Neural cell (in vitro differentiated cells): ENCODE results near the gene DBNDD1. TPM values are rescaled to one million over a fixed set of nuclear protein-coding genes. Genes with fewer than 3 reads are reported as not detected.
"Not testable (repeated sequence)": the region's sequence is repeated elsewhere in the genome, so short reads cannot be mapped to it uniquely, and the experiment has no call there.

Experiments
- H2AFZ ChIP-seq: fragments of 200-600, 300-800 bp; sonication (generic), shearing (Covaris generic); 2 replicates; pipeline ENCODE4 v1.6.0; 2014; ENCODE audit warnings: low read depth, mild to moderate bottlenecking, antibody characterized with exemption, low read length, moderate library complexity
- H3F3A ChIP-seq: fragments of 200-600 bp; shearing (Covaris generic); 2 replicates; pipeline ENCODE4 v1.6.1; 2016; ENCODE audit warnings: mild to moderate bottlenecking, moderate library complexity, mixed read lengths, antibody characterized with exemption, low read length; ENCODE audit not compliant: insufficient read depth, poor library complexity, severe bottlenecking
- H3K27ac ChIP-seq: fragments of 200-600, 300-800 bp; sonication (generic), shearing (Covaris generic); 2 replicates; pipeline ENCODE4 v1.5.1; 2014; ENCODE audit warnings: mild to moderate bottlenecking, low read length, moderate library complexity
- H3K27me3 ChIP-seq: fragments of 300-800, 200-600 bp; sonication (generic), shearing (Covaris generic); 2 replicates; pipeline ENCODE4 v1.6.0; 2014; ENCODE audit warnings: mild to moderate bottlenecking, low read depth, low read length, moderate library complexity; ENCODE audit not compliant: insufficient read depth
- H3K36me3 ChIP-seq: fragments of 300-800, 200-600 bp; sonication (generic), shearing (Covaris generic); 2 replicates; pipeline ENCODE4 v1.5.1; 2014; ENCODE audit warnings: mild to moderate bottlenecking, antibody characterized with exemption, low read length, moderate library complexity; ENCODE audit not compliant: insufficient read depth
- H3K4me2 ChIP-seq: fragments of 300-800, 200-600 bp; sonication (generic), shearing (Covaris generic); 2 replicates; pipeline ENCODE4 v1.6.0; 2014; ENCODE audit warnings: mild to moderate bottlenecking, low read length
- H3K4me3 ChIP-seq: fragments of 300-800, 200-600 bp; sonication (generic), shearing (Covaris generic); 2 replicates; pipeline ENCODE4 v1.5.1; 2014; ENCODE audit warnings: mild to moderate bottlenecking, low read length, moderate library complexity
- H3K79me2 ChIP-seq: fragments of 200-600 bp; shearing (Covaris generic); replicated peaks from 2 replicates; pipeline ENCODE4 v1.6.0; 2014; ENCODE audit warnings: mild to moderate bottlenecking, low read length, moderate library complexity; ENCODE audit not compliant: insufficient read depth
- H3K9ac ChIP-seq: fragments of 300-800, 200-600 bp; sonication (generic), shearing (Covaris generic); 2 replicates; pipeline ENCODE4 v1.6.1; 2016; ENCODE audit warnings: mild to moderate bottlenecking, low read length, mixed read lengths
- H3K9me2 ChIP-seq: fragments of 200-600 bp; shearing (Covaris generic); 2 replicates; pipeline ENCODE4 v1.6.1; 2016; ENCODE audit warnings: mild to moderate bottlenecking, low read length, mixed read lengths; ENCODE audit not compliant: insufficient read depth
- H3K9me3 ChIP-seq: fragments of 200-600, 300-800 bp; sonication (generic), shearing (Covaris generic); 2 replicates; pipeline ENCODE4 v1.6.1; 2016; ENCODE audit warnings: mild to moderate bottlenecking, mixed run types, low read length, moderate library complexity, mixed read lengths
- H4K20me1 ChIP-seq: fragments of 200-600 bp; shearing (Covaris generic); 2 replicates; pipeline ENCODE4 v1.6.1; 2016; ENCODE audit warnings: mild to moderate bottlenecking, mixed run types; ENCODE audit not compliant: insufficient read depth
- CTCF ChIP-seq: fragments of 450-650 bp; IDR thresholded peaks from 2 replicates; pipeline ENCODE4 v1.5.1; 2014; ENCODE audit warnings: antibody characterized with exemption, mild to moderate bottlenecking, moderate library complexity; ENCODE audit not compliant: poor library complexity, severe bottlenecking
- EP300 ChIP-seq: fragments of 450-650 bp; conservative IDR thresholded peaks from 2 replicates; pipeline ENCODE4 v1.6.1; 2014; ENCODE audit warnings: antibody characterized with exemption, mild to moderate bottlenecking, moderate library complexity; ENCODE audit not compliant: poor library complexity, severe bottlenecking
- EZH2 ChIP-seq: fragments of 200-600, 300-800 bp; shearing (Covaris generic), sonication (generic); IDR thresholded peaks from 2 replicates; pipeline ENCODE4 v1.6.1; 2014; ENCODE audit warnings: antibody characterized with exemption, low read length, borderline replicate concordance, mild to moderate bottlenecking; ENCODE audit not compliant: insufficient read depth, poor library complexity, severe bottlenecking
- MXI1 ChIP-seq: fragments of 450-650 bp; conservative IDR thresholded peaks from 2 replicates; pipeline ENCODE4 v1.6.1; 2014; ENCODE audit warnings: antibody characterized with exemption, mild to moderate bottlenecking; ENCODE audit not compliant: poor library complexity, severe bottlenecking
- POLR2AphosphoS5 ChIP-seq: IDR thresholded peaks from 2 replicates; pipeline ENCODE4 v1.6.1; 2012
- RAD21 ChIP-seq: fragments of 450-650 bp; conservative IDR thresholded peaks from 2 replicates; pipeline ENCODE4 v1.6.1; 2014; ENCODE audit warnings: antibody characterized with exemption, mild to moderate bottlenecking, moderate library complexity
- REST ChIP-seq: IDR thresholded peaks from 2 replicates; pipeline ENCODE4 v1.6.1; 2012; ENCODE audit warnings: borderline replicate concordance
- SMC3 ChIP-seq: fragments of 450-650 bp; conservative IDR thresholded peaks from 2 replicates; pipeline ENCODE4 v1.6.1; 2014; ENCODE audit warnings: antibody characterized with exemption, mild to moderate bottlenecking, moderate library complexity; ENCODE audit not compliant: poor library complexity
- TAF1 ChIP-seq: IDR thresholded peaks from 2 replicates; pipeline ENCODE4 v1.6.1; 2012; ENCODE audit warnings: low read depth
- polyA plus RNA-seq: library from polyadenylated mRNA; depleted of rRNA; stranded (reverse); fragments of >200 nt; gene quantifications from 2 replicates; pipeline ENCODE4 v1.2.3, GENCODE V29; 2014

DBNDD1 gene
- polyA plus RNA-seq, 1 donor from 2014 or later = 15.4 TPM

GRCh38 chr16:89969741-89970410 is 49.4 kb downstream of the DBNDD1 start:
- H3F3A ChIP-seq = no peaks in the 10 kb centered on the region
- peaks cover 7% of the 10 kb centered on the region for H3K36me3 ChIP-seq
- no peaks in the 10 kb centered on the region for H3K27me3 ChIP-seq
- no peak overlapping the region for H3K9ac ChIP-seq
- TF ChIP-seq EP300 (no peak), REST (no peak), EZH2 (no peak), RAD21 (no peak), POLR2AphosphoS5 (no peak), TAF1 (no peak), SMC3 (no peak), CTCF (no peak), MXI1 (no peak)
- H3K79me2 ChIP-seq = peaks cover 23% of the 10 kb centered on the region
- no peaks in the 10 kb centered on the region for H3K9me3 ChIP-seq
- no peaks in the 10 kb centered on the region for H4K20me1 ChIP-seq
- H3K4me2 ChIP-seq = no peak overlapping the region
- H2AFZ ChIP-seq = no peak overlapping the region
- no peaks in the 10 kb centered on the region for H3K9me2 ChIP-seq
- H3K27ac ChIP-seq = no peak overlapping the region
- H3K4me3 ChIP-seq = peak overlapping the region; percentile 13

- not testable (repeated sequence) for H4K20me1 ChIP-seq, H3K27ac ChIP-seq, H3K4me2 ChIP-seq, H3K36me3 ChIP-seq, H3K9me3 ChIP-seq, H3K27me3 ChIP-seq, H3F3A ChIP-seq, H3K9ac ChIP-seq, H3K79me2 ChIP-seq, H2AFZ ChIP-seq, H3K9me2 ChIP-seq, H3K4me3 ChIP-seq
These were observed 51.2 kb downstream of the DBNDD1 start for GRCh38 chr16:89968074-89968473.

- H4K20me1 ChIP-seq, H3K27me3 ChIP-seq, H3K36me3 ChIP-seq, H3K4me2 ChIP-seq, H2AFZ ChIP-seq, H3K27ac ChIP-seq, H3K9me3 ChIP-seq, H3K79me2 ChIP-seq, H3K9me2 ChIP-seq, H3K4me3 ChIP-seq, H3K9ac ChIP-seq, H3F3A ChIP-seq: not testable (repeated sequence)
These were observed 51.8 kb downstream of the DBNDD1 start for GRCh38 chr16:89967436-89967835.
